LoVo (cell line): ENCODE data around the gene GSTT2.
A peak's percentile ranks its signal among the peaks of the same experiment; 100 is the strongest.
"Not testable (repeated sequence)": the region's sequence is repeated elsewhere in the genome, so short reads cannot be mapped to it uniquely, and the experiment has no call there.

Experiments used
- DNase-seq: peaks from one replicate; pipeline ENCODE4 v3.0.0-alpha.2; 2016; ENCODE audit warnings: low spot score

GSTT2 gene

DNA sequence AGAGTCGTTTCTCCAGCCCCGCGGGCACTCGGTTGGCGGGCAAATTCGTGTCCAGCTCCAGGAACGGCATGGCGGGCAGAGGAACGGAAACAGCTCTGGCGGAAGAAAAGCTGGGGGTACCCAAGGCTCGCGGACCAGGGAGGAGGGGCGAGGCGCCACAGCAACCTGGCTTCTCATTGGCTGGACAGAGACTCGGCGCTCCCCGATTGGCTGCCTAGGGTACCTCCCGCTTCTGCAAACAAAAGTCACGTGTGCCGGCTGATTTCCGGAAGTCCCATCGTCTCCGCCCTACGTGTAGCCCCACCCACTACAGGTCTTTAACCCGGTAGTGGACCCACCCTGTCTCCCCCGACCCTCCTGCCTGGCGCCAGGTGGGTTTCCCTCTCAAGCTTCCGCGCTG, 5.6 kb upstream of the GSTT2 start, which contains the start of gene DDT:
DDT (minus strand) TSS at position 97 of the 400 bp plus-strand sequence; CDS start at position 70, 27 bp downstream.
- not testable (repeated sequence) for DNase-seq

DNA sequence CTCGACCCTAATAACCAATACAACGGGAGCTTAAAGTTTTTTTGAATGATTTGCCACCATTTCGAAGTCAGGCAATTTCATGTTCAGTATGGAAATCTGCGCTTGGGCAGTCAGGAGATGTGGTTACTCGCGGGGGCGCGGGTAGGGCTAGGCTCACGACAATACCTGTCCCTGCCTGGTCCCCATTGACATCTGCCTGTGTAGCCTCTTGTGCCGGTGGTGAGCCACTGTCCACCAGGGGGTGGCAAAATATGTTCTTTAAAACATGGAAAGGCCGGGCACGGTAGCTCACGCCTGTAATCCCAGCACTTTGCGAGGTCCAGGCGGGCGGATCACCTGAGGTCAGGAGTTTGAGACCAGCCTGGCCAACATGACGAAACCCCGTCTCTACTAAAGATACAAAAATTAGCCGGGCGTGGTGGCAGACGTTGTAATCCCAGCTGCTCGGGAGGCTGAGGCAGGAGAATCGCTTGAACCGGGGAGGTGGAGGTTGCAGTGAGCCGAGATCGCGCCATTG, 5.0 kb upstream of the GSTT2 start:
- DNase-seq = not testable (repeated sequence)

DNA sequence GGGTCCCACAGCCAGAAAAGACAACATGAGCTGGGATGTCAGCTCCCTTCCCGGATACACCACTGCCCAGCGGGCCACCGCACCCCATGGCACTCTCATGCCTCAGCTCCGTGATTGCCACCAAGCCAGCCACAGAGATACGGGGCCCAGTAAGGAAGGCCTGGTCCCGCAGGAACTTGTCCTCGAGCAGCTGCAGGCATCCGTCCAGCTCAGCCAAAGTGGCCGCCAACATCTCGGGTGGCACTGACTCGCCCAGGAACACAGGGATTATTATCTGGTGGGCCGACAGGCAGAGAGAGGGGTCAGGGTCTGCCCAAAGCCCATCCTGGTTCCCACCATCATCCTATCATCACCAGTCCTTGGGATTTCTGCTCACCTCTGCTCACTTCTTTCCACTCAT, 2.6 kb upstream of the GSTT2 start:
- not testable (repeated sequence) for DNase-seq

DNA sequence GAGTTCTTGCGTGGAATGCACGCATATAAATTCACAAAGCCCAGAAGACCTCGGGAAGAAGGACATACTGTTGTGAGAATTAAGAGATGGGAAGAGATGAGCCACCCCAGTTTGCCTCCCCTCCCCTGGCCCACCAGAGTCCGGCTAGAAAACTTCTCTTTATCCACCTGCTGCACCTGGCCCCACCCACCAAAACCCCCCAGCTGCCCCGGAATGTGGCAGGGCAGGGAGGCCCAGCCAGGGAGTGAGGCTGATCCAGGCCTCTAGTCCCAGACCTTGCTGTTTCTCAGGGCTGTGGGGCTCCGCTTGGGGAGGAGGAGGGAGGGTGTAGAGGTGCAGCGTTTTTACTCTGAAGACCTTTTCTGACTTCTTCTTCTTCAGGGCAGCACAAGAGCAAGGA, 633 bp downstream of the GSTT2 start:
- not testable (repeated sequence) for DNase-seq

DNA sequence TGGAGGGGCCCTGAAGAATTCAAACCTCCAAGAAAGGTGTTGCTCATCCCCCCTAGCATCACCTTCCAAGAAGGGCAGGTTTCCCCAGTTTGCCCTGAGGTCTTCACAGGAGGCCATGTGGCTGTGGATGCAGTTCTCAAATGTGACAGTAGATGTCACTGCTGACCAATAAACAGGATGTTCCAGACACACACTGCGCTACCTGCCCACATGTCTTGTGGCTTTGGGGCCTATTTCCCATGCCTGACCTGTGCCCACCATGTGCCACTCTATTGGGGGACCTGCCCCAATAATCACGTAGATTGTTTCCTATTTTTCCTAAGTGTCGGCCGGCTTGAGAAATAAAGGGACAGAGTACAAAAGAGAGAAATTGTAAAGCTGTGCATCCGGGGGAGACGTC, 4.5 kb downstream of the GSTT2 start:
- peak; percentile 26 for DNase-seq

DNA sequence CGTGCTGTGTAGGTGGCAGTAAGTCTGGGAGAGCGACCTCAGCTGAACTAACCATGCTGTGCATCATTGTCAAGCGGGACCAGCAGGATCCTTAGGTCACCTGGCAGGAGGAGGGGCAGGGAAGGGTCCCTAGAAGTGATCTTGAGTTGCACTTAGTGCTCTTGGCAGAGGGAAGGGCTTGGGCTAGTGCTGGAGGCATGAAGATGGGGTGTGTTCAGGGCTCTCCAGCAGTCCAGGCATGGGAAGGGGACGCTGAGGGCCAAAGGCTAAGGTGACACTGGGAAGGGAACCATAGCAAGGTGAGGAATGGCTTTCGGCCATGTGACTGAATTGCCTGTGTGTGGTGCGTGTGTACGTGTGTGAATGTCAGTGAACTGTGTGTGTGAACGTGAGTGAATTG, 6.2 kb downstream of the GSTT2 start:
- DNase-seq = not testable (repeated sequence)

DNA sequence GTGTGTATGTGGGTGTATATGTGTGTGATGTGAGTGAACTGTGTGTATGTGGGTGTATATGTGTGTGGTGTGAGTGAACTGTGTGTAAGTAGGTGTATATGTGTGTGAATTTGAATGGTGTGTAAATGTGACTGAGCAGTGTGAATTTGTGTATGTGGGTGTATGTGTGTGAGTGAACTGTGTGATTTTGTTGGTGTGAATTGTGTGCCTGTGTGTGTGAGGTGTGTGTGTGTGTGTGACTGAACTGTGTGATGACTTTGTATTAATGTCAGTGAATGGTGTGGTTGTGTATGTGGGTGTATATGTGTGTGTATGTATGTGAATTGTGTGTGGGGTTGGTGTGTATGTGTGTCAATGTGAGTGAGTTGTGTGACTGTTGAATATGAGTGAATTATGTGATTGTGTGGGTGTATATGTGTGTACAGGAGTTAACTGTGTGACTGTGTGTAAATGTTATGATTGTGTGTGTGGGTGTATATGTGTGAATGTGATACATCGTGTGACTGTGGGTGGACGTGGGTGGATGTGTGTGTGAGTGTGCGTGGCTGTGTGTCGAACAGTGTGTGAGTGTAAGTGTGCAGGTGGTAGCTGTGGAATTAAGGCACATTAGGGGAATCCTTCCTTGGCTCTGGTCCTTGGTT, 6.7 kb downstream of the GSTT2 start:
- DNase-seq = not testable (repeated sequence)

DNA sequence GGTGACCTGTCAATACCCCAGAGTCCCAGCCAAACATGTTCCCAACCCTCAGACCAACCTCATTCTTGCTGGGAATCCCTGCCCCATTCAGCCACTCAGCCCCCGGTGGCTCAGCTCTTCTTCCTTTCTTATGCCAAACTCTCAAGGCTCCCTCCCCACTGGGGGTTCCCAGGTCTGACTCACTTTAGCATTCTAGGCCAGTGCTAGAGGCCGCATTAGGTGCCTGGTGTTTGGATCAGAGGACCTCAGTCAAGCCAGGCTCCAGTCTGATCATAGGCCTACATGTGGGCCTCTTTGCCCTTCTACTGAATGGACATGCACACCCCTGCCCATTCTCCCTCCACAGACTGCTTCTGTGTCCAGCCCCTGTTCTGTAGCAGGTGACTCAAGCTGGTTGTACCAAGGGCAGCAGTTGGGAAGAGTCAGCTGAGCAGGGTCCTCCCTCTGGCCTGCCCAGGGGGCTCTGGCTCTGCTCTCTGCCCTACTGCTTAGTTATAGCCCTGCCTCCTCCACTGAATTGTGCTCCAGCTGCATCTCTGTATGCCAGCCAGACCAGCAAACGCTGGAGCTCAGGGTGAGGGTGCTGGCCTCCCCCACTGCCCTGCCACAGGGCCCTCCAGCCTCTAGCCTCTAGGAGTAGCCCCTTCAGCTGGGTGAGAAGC, 9.8 kb downstream of the GSTT2 start:
- DNase-seq = not testable (repeated sequence)

DNA sequence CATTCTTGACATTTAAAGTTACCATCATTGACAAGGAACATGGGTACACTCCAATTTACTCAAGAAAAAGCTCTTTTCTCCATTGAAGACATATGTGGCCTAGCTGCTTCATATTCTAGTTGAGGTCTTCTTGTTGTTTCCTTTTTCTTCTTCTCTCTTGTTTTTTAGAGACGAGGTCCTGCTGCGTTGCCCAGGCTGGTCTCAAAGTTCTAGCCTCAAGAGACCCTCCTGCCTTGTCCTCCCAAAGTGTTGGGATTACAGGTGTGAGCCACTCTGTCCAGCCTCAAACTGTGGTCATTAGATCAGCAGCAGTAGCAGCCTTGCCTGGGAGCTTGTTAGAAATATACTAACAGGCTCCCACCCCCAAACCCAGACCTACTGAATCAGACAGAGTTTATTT, 13.1 kb downstream of the GSTT2 start:
- DNase-seq = not testable (repeated sequence)

DNA sequence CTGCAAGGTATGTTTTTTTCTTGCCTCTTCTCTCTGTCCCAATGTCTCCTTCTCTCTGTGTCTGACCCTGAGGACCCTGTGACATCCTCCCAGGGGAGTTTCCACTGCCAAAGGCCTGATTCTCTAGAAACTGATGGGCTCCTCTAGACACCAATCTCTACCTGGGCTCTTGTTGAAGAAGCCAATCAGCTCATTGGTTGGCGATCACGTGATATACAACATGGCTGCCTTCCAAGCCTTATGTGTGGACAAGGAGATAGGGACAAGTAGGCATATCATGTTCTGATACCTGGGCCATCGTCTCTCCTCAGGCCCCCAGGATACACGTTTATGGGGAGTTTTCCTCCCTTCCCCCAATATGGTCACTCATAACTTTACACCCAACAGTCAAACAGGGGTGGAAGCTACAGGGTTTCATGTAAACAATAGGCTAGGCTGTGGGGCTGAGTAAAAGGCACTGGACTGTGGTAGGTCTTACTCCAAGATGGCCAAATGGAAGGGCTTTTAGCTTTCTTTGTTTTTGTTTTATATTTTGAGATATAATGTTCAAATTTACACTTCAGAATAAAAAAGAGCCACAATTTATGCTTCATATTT, 13.7 kb downstream of the GSTT2 start:
- not testable (repeated sequence) for DNase-seq

DNA sequence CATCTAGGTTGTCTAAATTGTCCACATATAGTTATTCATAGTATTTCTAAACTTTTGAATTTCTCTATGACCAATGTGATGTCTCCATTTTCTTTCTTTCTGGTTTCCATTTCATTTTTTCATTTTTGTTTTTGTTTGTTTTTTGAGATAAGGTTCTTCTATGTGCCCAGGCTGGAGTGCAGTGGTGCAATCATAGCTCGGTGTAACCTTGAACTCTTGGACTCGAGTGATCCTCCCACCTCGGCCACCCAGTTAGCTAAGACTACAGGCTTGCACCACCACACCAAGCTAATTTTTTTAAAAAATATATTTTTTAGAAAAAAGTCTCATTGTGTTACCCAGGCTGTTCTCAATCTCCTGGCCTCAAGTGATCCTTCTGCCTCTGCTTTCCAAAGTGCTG, 17.2 kb downstream of the GSTT2 start:
- no peak for DNase-seq

DNA sequence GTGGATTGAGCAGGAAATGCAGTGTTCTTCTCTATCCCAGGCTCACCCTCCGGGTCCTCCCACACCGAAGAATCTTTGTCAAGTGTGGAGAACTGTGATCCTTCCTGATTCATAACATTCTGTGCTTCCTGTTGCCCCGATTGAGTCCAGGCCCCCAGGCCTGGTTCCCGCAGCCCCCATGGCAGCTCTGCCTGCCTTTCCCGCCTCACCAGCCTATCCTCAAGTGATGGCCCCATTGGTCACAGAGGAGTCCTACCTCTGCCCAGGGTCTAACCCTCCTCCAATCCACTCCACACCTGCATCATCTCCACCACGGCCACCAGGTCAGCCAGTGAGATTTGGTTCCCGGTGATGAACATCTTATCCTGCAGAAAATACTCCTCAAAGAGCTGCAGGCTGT, 19.8 kb downstream of the GSTT2 start:
- DNase-seq = not testable (repeated sequence)

DNA sequence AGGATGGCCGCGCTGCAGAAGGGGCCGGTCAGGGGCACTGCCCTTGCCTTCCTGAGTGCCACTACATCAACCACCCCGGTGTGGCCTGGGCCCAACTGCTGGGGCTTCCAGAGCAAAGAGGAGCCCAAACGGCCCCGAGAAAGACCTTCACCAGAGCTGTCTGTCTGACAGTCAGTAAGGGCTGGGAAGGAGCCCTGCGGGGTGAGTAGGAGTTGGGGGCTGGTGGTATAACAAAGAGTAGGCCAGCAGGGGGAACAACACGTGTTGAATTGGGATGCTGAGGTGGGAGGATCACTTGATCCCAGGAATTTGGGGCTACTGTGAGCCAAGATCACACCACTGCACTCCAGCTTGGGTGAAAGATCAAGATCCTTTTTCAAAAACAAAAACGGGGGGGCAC, 21.4 kb downstream of the GSTT2 start:
- DNase-seq = no peak

DNA sequence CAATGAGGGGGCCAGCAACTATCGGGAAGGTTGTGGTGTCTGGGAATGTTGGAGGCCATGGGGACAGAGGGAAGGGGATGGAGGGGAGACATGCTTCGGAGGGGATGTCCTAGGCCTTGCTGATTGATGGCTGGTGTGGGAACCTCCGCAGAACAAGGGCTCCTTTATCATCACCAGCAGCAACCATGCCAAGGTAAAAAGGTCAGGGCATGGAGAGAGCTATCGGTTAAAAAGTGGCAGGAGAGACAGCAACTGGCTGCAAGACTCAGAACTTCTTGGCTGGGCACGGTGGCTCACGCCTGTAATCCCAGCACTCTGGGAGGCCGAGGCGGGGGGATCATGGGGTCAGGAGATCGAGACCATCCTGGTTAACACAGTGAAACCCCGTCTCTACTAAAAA, 22.3 kb downstream of the GSTT2 start:
- DNase-seq = no peak

DNA sequence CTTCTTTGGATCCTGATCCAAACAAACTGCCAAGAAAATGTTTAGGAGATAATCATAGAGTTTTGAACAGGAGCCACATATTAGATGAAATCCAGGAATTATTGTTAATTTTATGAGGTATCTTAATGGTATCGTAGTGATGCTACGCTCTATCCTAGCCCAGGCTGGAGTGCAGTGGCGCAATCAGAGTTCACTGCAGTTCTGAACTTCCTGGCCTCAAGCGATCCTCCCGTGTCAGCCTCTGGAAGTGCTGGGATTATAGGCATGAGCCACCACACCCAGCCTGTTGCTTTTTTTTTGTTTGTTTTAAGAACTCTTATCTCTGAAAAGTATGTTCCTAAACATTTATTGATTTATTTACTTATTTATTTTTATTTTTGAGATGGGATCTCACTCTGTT, 22.9 kb downstream of the GSTT2 start:
- no peak for DNase-seq

DNA sequence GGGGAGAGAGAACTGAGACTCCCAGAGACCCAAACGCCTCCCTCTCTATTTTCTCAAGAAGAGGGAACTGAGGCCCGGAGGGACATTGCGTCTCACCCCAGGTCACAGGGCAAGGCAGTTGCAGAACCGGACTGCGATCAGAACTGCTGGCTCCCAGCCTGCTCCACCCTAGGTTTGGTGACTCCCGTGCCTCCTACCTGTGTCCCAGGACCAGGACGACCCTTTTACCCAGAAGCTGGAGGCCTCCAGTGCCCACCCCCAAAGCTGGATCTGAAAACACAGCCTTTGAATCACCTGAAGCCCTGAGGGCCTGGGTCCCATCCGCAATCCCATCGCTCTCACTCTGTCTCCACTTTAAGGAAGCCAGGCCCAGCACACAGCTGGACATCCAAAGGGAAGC, 24.0 kb downstream of the GSTT2 start:
- no peak for DNase-seq

DNA sequence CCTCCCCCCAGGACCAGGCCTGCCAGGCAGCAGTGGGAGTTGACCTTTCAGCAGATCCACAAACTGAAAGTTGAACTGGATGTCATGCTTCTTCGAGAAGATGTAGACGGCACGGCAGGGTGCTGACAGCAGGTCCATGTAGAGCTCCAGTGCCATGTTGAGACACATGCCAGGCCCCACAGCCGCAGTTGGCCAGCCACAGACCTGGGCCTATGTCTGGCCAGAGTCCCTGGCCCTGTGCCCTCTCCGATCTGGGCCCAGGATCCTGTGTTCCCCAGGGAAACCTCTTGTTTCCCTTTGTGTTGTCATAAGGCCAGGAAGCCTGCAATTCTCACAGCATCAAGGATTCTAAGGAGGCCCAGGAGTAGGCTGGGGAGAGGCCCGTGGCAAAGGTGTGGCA, 25.3 kb downstream of the GSTT2 start, which contains the start of gene GSTT4:
GSTT4 (minus strand) TSS at position 253 of the 400 bp plus-strand sequence; CDS start at position 156, 97 bp downstream.
- no peak for DNase-seq

DNA sequence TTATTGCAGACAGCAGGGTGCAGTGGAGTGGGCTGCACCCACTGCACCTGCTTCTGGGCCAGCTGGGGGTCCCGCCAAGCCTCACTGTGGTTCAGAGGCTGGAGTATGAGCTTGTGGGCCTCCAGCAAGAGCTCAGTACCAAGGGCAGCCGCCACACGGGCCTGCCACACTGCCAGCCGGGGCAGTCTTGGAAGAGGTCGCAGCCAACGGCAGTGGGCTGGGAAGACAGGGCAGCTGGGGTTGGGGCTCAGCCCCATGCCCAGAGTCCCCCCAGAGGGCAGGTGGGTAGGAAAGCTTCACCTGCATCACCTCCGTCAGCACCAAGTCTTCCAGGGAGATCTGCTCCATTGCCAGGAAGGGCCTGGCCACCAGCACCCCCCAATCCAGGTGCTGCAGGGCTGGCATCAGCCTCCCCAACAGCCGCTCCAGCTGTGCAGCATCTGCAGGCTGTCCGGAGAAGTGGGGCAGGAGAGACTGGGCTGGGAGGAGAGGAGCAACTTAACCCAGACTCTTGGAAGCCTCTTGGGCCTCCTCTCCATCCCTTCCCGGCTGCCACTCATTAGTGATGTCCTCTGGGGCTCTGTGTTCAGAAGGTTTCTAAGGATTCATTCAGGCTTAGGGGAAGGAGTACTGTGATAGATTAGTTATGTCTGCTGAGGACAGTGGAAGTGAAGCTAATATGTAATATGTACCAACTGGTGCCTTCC, 26.4 kb downstream of the GSTT2 start:
- no peak for DNase-seq

DNA sequence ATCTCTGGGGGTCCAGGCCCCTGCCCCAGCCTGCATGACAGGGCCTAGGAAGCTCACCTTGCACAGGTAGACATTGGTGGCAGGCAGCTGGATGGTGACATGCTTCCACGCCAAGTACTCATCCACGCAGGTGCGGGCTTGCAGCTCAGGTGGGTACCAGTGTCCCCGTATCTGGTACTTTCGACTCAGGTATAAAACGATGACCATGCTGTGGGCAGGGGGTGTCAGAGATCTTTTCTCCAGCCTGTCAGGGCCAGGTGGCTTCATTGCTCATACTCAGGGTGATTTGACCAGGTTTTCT, 26.9 kb downstream of the GSTT2 start:
- DNase-seq = no peak

DNA sequence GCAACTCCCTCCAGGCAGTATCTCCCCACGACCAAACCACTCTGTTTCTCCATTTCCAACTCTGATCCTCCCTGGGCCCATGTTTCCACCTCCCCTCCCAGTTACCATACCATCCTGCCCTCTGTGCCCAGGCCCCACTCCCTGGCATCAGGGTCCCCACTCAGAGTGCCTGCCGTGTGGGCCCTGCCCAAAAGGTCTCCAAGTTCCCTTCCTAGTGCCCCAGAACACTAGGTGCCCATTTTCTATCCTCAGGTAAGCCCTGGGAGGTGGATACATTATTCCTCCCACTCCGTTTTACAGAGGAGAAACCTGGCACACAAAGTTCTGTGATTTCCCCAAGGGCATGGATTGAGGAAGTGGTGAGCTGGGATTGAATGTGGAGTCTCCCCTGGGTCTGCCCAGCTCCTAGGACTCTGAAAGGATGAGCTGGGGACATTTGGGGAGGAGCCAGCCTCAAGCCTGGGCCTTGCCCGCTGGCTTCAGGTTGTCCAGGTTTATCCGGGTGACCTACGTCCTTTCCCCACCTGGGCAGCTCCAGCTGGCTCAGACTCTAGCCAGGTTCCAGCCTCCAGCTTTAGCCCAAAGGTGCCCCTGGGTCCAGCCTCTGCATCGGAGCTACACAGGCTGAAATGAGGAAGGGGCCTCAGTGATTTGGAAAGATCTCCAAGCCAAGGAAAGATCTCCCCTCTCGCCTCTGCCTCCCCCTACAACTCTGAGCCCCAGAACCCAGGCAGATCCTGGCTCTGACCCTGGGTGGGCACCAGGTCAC, 27.5 kb downstream of the GSTT2 start:
- DNase-seq = no peak

DNA sequence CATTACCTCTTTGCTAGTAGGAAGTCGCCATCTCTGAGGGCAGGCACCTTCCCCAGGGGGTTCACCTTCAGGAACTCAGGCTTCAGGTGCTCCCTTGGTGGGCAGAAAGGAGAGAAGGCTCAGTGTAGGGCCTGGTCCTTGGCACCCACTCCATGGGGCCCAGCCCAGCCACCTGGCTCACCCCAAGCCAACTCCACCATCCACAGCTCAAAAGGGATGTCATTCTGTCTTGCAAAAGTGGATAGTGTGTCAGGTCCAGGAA, 28.0 kb downstream of the GSTT2 start:
- DNase-seq = no peak
